ENCODE measurements around the gene DIP2C.
A peak's percentile ranks its signal among the peaks of the same experiment; 100 is the strongest.
"Not testable (repeated sequence)": the region's sequence is repeated elsewhere in the genome, so short reads cannot be mapped to it uniquely, and the experiment has no call there.

The DIP2C gene

GRCh38 chr10:335151-335800 is 354.2 kb downstream of the DIP2C start:
- no peak for DNase-seq (ENCODE audit: low read depth in 2 of 2)

- no peak for DNase-seq (ENCODE audit: low read depth in 2 of 2)
Observed at GRCh38 chr10:331186-331585, 358.3 kb downstream of the DIP2C start.

GRCh38 chr10:329361-330099 is 359.9 kb downstream of the DIP2C start:
- peak in 1 of 2 donors; percentile 10 for DNase-seq (ENCODE audit: low read depth in 2 of 2)

- no peak for DNase-seq (ENCODE audit: low read depth in 2 of 2)
Observed at GRCh38 chr10:327889-328852, 361.3 kb downstream of the DIP2C start.

GRCh38 chr10:326894-327635 is 362.4 kb downstream of the DIP2C start:
- no peak for DNase-seq (ENCODE audit: low read depth in 2 of 2)

GRCh38 chr10:326350-326749 is 363.1 kb downstream of the DIP2C start:
- no peak for DNase-seq (ENCODE audit: low read depth in 2 of 2)

GRCh38 chr10:325282-325681 is 364.2 kb downstream of the DIP2C start:
- no peak for DNase-seq (ENCODE audit: low read depth in 2 of 2)

GRCh38 chr10:324593-324992 is 364.9 kb downstream of the DIP2C start:
- no peak for DNase-seq (ENCODE audit: low read depth in 2 of 2)

- peak; percentile 10 to 19 for DNase-seq (ENCODE audit: low read depth in 2 of 2)
Observed at GRCh38 chr10:323651-324293, 365.7 kb downstream of the DIP2C start.

GRCh38 chr10:323046-323445 is 366.4 kb downstream of the DIP2C start:
- DNase-seq (ENCODE audit: low read depth in 2 of 2): not testable (repeated sequence)

GRCh38 chr10:320771-321170 is 368.7 kb downstream of the DIP2C start:
- no peak for DNase-seq (ENCODE audit: low read depth in 2 of 2)

- DNase-seq (ENCODE audit: low read depth in 2 of 2): no peak
Observed at GRCh38 chr10:317926-318325, 371.5 kb downstream of the DIP2C start.

- no peak for DNase-seq (ENCODE audit: low read depth in 2 of 2)
Observed at GRCh38 chr10:317271-317769, 372.1 kb downstream of the DIP2C start.

- DNase-seq (ENCODE audit: low read depth in 2 of 2): no peak
Observed at GRCh38 chr10:316390-316789, 373.1 kb downstream of the DIP2C start.

GRCh38 chr10:314871-315270 is 374.6 kb downstream of the DIP2C start:
- DNase-seq (ENCODE audit: low read depth in 2 of 2): no peak

GRCh38 chr10:314381-314780 is 375.1 kb downstream of the DIP2C start:
- DNase-seq (ENCODE audit: low read depth in 2 of 2): no peak

GRCh38 chr10:311901-312665 is 377.4 kb downstream of the DIP2C start:
- no peak for DNase-seq (ENCODE audit: low read depth in 2 of 2)

GRCh38 chr10:310976-311639 is 378.4 kb downstream of the DIP2C start:
- no peak for DNase-seq (ENCODE audit: low read depth in 2 of 2)

GRCh38 chr10:310371-310770 is 379.1 kb downstream of the DIP2C start:
- DNase-seq (ENCODE audit: low read depth in 2 of 2): no peak

Data from stimulated activated CD4-positive, alpha-beta T cell treated with anti-CD3 and anti-CD28 coated beads, Interleukin-15, amount 100 ng/mL, for 48 hours (primary cell).